SJCRH30 (cell line): ENCODE measurements around the gene MAOA. TPM values are rescaled to one million over a fixed set of nuclear protein-coding genes. Genes with fewer than 3 reads are reported as not detected.
"Not testable (repeated sequence)": the region's sequence is repeated elsewhere in the genome, so short reads cannot be mapped to it uniquely, and the experiment has no call there.

Experiments
- DNase-seq, 2 experiments: peaks; one replicate each; pipeline ENCODE4 v3.0.0-alpha.2; 2015 to 2020
- H3K27ac ChIP-seq: fragments of 250-450 bp; sonication (Bioruptor Pico); 2 replicates; pipeline ENCODE4 v1.5.1; 2020; ENCODE audit warnings: mild to moderate bottlenecking, moderate library complexity
- H3K27me3 ChIP-seq: fragments of 250-450 bp; sonication (Bioruptor Pico); 2 replicates; pipeline ENCODE4 v1.5.1; 2020; ENCODE audit warnings: mild to moderate bottlenecking, moderate library complexity
- H3K36me3 ChIP-seq: fragments of 250-450 bp; sonication (Bioruptor Pico); 2 replicates; pipeline ENCODE4 v1.5.1; 2020; ENCODE audit warnings: mild to moderate bottlenecking, moderate library complexity
- H3K4me1 ChIP-seq: fragments of 250-450 bp; sonication (Bioruptor Pico); 2 replicates; pipeline ENCODE4 v1.5.1; 2020; ENCODE audit warnings: mild to moderate bottlenecking, moderate library complexity
- H3K4me3 ChIP-seq: fragments of 250-450 bp; sonication (Bioruptor Pico); 2 replicates; pipeline ENCODE4 v1.5.1; 2020; ENCODE audit warnings: mild to moderate bottlenecking, moderate library complexity
- H3K9me3 ChIP-seq: fragments of 250-450 bp; sonication (Bioruptor Pico); replicated peaks from 2 replicates; pipeline ENCODE4 v1.5.1; 2020; ENCODE audit warnings: mild to moderate bottlenecking, moderate library complexity
- total RNA-seq: library from RNA; depleted of rRNA; stranded (reverse); fragments of >200 nt; shearing (Covaris generic); gene quantifications from 2 replicates; pipeline ENCODE4 v1.2.3, GENCODE V29; 2014

MAOA gene
- total RNA-seq, 1 experiment from 2014 or later, result 0.47 TPM

DNA sequence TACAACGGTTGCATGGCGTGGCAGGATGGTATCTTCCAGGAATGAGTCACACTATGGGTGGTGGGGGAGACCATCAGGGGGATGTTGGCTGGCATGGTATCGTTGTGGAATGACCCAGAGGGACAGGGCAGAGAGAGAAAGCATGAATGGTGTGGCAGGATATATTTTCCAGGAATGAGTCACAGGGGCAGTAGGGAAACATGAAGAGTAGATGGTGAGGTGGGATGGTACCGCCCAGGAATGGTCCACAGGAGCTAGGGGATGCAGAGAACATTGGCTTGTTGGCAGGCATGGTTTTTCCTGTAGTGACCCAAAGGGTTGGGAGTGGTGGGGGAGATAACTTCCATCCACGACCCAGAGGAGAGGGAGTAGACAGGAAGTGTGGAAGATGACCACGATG, 62.4 kb downstream of the MAOA start:
- no peaks in the 10 kb centered on the region for H3K9me3 ChIP-seq
- no peaks in the 10 kb centered on the region for H3K27me3 ChIP-seq
- no peak for DNase-seq
- H3K4me3 ChIP-seq, result no peak overlapping the region
- H3K27ac ChIP-seq, result no peak overlapping the region
- no peaks in the 10 kb centered on the region for H3K36me3 ChIP-seq
- no peaks in the 10 kb centered on the region for H3K4me1 ChIP-seq

DNA sequence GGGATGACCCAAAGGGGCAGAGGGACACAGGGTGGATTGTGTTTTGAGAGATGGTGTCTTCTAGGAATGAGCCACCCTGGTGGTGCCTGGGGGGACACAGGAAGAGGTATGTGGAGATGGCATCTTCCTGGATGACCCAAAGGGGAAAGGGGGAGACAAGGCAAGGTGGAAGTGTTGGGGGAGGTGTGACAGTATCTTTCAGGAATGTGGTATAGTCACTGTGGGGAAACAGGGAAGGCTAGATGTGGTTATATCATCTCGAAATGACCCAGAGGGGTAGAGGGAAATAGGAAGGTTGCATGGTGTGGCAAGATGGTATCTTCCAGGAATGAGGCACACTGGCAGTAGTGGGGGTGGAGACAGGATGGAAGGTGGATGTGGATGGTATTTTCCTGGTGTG, 62.9 kb downstream of the MAOA start:
- DNase-seq, result no peak
- Histone ChIP-seq H3K4me1 (no peaks in the 10 kb centered on the region), H3K27ac (no peak overlapping the region), H3K27me3 (no peaks in the 10 kb centered on the region), H3K4me3 (no peak overlapping the region), H3K36me3 (no peaks in the 10 kb centered on the region), H3K9me3 (no peaks in the 10 kb centered on the region)

DNA sequence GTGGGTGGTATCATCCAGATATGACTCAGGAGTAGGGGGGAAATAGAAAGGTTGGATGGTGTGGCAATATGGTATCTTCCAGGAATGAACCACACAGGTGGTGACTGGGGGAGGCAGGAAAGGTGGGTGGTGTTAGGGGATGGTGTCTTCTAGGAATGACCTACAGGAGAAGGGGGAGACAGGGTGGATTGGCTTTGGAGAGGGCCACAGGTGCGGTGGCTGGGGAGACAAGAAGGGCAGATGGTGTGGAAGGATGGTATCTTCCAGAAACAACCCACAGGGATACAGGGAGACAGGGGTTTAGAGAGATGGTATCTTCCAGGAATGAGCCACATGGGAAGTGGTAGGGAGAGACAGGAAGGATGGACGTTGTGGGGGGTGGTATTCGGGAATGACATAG, 64.0 kb downstream of the MAOA start:
- H3K4me1 ChIP-seq, result no peaks in the 10 kb centered on the region
- no peaks in the 10 kb centered on the region for H3K36me3 ChIP-seq
- no peaks in the 10 kb centered on the region for H3K9me3 ChIP-seq
- H3K27me3 ChIP-seq, result no peaks in the 10 kb centered on the region
- H3K4me3 ChIP-seq, result no peak overlapping the region
- no peak overlapping the region for H3K27ac ChIP-seq
- no peak for DNase-seq

DNA sequence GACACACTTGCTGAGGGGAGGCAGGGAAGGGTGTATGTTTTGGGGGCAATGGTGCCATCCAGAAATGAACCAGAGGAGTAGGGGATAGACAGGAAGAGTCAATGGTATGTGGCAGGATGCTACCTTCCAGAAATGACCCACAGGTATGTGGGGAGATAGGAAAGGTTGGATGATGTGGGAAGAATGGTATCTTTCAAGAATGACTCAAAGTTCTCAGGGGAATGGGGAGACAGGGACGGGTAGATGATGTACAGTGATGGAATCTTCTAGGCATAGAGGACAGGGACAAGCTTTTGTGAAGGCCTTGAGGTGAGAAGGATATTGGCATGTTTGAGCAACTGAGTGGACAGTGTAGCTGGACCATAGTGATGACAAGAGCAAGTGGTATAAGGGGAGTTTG, 64.9 kb downstream of the MAOA start:
- Histone ChIP-seq H3K4me3 (no peak overlapping the region), H3K27ac (no peak overlapping the region), H3K4me1 (no peaks in the 10 kb centered on the region), H3K36me3 (no peaks in the 10 kb centered on the region), H3K9me3 (no peaks in the 10 kb centered on the region), H3K27me3 (no peaks in the 10 kb centered on the region)
- DNase-seq, result no peak

DNA sequence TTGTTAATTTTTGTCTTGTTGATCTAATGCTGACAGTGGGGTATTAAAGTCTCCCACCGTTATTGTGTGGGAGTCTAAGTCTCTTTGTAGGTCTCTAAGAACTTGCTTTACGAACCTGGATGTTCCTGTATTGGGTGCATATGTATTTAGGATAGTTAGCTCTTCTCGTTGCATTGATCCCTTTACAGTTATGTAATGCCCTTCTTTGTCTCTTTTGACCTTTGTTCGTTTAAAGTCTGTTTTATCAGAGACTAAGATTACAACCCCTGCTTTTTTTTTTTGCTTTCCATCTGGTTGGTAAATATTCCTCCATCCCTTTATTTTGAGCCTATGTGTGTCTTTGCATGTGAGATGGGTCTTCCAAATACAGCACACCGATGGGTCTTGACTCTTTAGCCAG, 69.1 kb downstream of the MAOA start:
- not testable (repeated sequence) for H3K4me1 ChIP-seq, DNase-seq, H3K36me3 ChIP-seq, H3K27ac ChIP-seq, H3K27me3 ChIP-seq, H3K9me3 ChIP-seq, H3K4me3 ChIP-seq

DNA sequence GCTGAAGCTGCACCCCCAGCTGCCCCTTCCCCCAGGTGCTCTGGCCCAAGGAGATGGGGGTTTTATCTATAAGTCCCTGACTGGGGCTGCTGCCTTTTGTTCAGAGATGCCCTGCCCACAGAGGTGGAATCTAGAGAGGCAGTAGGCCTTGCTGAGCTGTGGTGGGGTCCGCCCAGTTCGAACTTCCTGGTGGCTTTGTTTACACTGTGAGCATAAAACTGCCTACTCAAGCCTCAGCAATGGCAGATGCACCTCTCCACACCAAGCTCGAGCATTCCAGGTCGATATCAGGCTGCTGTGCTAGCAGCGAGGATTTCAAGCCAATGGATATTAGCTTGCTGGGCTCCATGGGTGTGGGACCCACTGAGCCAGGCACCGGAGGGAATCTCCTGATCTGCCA, 71.2 kb downstream of the MAOA start:
- H3K27ac ChIP-seq, H3K4me1 ChIP-seq, H3K4me3 ChIP-seq, DNase-seq, H3K36me3 ChIP-seq, H3K9me3 ChIP-seq, H3K27me3 ChIP-seq: not testable (repeated sequence)

DNA sequence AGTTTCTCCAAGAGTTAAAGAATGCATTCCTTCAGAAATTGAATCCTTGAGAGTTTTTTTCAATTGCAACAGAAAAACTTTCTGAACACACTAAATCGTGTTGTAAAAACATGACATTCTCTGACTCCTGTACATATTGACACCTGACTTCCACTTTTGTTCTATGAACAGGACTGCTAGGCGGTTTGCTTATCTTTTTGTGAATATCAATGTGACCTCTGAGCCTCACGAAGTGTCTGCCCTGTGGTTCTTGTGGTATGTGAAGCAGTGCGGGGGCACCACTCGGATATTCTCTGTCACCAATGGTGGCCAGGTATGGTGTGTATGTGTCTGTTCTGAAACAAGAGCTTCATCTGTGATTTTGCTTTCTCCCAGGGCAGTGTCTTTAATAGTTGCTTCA, 71.9 kb downstream of the MAOA start:
- Histone ChIP-seq H3K4me3 (no peak overlapping the region), H3K27ac (no peak overlapping the region), H3K36me3 (no peaks in the 10 kb centered on the region), H3K4me1 (no peaks in the 10 kb centered on the region), H3K9me3 (no peaks in the 10 kb centered on the region), H3K27me3 (no peaks in the 10 kb centered on the region)
- DNase-seq, result no peak

DNA sequence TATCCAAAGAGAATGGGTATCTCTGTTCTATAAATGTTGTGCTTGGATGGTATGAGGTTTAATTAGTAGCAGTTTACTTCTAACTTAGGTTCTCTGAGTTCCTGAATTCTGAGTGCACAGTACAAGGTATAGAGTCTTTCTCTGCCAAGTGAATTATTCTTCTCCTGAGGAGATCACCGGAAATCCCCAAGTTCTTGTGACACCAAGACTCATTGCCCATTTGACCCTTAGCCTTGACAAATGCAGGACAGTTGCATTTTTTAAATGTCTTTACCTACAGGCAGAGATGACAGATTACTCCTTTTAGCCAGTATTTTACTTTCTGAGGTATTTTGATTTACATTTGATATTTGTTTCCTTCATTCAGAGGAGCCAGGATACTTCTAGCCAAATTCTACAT, 72.9 kb downstream of the MAOA start:
- no peaks in the 10 kb centered on the region for H3K9me3 ChIP-seq
- H3K36me3 ChIP-seq, result no peaks in the 10 kb centered on the region
- H3K27me3 ChIP-seq, result no peaks in the 10 kb centered on the region
- no peak overlapping the region for H3K27ac ChIP-seq
- no peak overlapping the region for H3K4me3 ChIP-seq
- no peaks in the 10 kb centered on the region for H3K4me1 ChIP-seq
- DNase-seq, result no peak

DNA sequence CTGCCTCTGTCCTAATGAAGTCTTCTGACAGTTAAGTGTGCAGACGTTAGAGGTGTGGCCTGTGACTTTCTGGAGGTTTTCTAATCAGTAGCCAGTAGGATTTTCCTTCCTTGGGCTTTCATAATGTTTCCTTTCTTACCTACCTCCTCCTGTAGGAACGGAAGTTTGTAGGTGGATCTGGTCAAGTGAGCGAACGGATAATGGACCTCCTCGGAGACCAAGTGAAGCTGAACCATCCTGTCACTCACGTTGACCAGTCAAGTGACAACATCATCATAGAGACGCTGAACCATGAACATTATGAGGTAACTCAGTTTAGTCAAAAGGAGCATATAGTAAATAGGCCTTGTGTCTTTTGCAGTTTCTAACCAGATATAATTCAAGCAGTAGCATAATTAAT, 75.0 kb downstream of the MAOA start:
- DNase-seq, result no peak
- H3K36me3 ChIP-seq, result no peaks in the 10 kb centered on the region
- H3K9me3 ChIP-seq, result no peaks in the 10 kb centered on the region
- no peak overlapping the region for H3K4me3 ChIP-seq
- H3K4me1 ChIP-seq, result no peaks in the 10 kb centered on the region
- H3K27ac ChIP-seq, result no peak overlapping the region
- H3K27me3 ChIP-seq, result no peaks in the 10 kb centered on the region

DNA sequence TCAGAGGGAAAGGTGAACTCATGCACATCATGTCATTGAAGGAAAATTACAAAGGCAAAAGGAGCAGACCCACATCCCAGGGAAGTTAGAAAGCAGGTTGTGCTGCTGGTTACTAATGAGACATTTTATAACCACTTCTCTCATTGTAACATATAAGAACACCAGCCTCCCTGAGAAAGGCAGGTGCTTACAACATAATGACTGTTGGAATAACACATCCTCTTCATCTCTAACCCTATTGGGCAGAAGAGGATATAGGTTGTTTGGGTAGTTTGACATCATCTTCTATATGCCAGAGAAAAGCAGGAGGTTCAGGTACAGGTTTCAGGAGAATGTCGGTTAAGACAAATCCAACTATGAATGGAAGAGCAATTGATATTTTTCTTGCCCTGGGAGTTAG, 77.6 kb downstream of the MAOA start:
- H3K27ac ChIP-seq, result no peak overlapping the region
- no peaks in the 10 kb centered on the region for H3K9me3 ChIP-seq
- DNase-seq, result no peak
- H3K4me1 ChIP-seq, result no peaks in the 10 kb centered on the region
- no peaks in the 10 kb centered on the region for H3K36me3 ChIP-seq
- H3K27me3 ChIP-seq, result no peaks in the 10 kb centered on the region
- no peak overlapping the region for H3K4me3 ChIP-seq

DNA sequence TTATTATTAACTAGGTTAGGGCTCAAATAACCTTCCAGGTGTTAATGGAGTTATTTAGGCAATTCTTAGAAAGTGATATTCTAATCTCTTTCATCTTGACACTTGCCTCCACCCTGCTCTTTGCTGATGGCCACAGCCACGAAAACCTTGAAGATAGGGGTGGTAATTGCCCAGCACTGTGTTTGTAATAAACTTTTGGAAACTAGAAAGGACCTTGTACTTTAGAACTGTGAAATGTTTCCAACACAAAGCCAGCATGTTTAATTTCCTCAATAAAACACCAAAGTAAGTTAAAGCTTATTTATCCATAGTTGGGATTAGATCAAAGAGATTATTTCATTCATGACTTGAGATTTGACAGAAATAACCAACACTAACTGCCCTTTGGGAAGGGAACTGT, 78.3 kb downstream of the MAOA start:
- H3K27me3 ChIP-seq, result no peaks in the 10 kb centered on the region
- no peaks in the 10 kb centered on the region for H3K36me3 ChIP-seq
- DNase-seq, result no peak
- H3K4me3 ChIP-seq, result no peak overlapping the region
- no peaks in the 10 kb centered on the region for H3K9me3 ChIP-seq
- no peak overlapping the region for H3K27ac ChIP-seq
- H3K4me1 ChIP-seq, result no peaks in the 10 kb centered on the region

DNA sequence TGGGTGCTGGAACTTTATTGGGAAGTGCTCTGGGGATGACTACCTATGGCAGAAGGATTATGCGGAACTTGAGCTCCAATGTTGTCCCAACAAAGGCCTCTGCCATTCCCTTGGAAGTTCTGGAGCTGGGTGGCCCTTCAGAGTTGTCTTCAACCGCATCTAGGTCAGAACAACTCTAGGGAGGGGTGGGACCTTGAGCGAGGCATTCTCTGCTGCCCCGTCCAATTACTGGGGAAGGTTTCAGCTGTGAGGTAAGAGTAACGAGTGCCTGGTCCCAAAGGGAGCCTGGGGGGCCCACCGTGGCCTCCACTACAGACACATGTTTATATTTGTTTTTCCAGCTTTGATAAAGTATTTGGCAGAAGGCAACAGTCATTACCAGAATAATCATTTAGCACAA, 79.4 kb downstream of the MAOA start:
- H3K36me3 ChIP-seq, result no peaks in the 10 kb centered on the region
- no peaks in the 10 kb centered on the region for H3K4me1 ChIP-seq
- no peaks in the 10 kb centered on the region for H3K27me3 ChIP-seq
- H3K27ac ChIP-seq, result no peak overlapping the region
- H3K9me3 ChIP-seq, result no peaks in the 10 kb centered on the region
- DNase-seq, result no peak
- no peak overlapping the region for H3K4me3 ChIP-seq

DNA sequence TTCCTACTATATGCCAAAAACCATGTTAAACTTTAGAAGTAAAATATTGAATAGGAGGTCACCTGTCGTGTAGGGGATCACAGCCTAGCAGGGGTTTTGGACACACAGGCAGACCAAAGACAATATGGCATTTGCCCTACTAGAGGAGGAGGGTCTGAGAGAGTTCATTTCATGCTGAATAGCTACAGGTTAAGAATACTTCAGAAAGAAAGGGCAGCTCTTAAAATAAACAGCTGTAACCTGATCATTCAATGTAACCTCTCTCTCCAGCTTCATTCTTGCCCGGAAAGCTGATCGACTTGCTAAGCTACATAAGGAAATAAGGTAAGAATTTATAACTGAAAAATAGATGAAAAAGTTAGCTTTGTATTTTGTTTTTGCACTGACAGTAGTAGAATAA, 79.9 kb downstream of the MAOA start:
- Histone ChIP-seq H3K27ac (no peak overlapping the region), H3K36me3 (no peaks in the 10 kb centered on the region), H3K4me1 (no peaks in the 10 kb centered on the region), H3K4me3 (no peak overlapping the region), H3K9me3 (no peaks in the 10 kb centered on the region), H3K27me3 (no peaks in the 10 kb centered on the region)
- peak in 1 of 2 experiments; percentile 3 for DNase-seq

DNA sequence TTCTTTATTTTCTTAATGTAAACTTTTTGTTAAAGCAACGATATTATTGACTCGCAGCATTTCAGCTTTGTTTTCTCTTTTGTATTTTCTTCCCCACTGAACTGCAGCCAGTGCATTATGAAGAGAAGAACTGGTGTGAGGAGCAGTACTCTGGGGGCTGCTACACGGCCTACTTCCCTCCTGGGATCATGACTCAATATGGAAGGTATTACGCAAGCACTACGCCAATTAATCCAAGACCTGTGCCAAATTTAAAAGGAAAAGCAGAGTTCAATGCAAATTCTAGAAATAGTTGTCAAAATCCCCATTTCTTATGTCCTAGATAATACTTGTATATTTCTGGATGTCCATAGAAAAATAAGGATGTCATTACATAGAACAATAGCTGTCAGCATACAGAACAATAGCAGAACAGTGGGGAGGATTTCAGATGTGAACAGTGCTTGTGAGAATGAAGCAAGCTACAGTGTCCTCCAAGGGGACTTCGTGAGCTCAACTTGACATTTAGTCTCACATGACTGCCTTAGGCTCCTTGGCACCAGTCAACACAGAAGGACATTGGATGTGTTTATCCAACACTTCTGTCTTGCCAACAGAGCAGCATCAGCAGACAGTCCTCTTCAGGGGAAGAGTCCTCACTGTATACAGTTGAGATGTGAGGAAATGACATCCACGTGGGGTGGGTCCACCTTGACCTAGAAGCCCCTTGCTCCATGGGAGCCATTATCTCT, 85.9 kb downstream of the MAOA start:
- Histone ChIP-seq H3K27me3 (no peaks in the 10 kb centered on the region), H3K36me3 (no peaks in the 10 kb centered on the region), H3K9me3 (no peaks in the 10 kb centered on the region), H3K27ac (no peak overlapping the region), H3K4me1 (no peaks in the 10 kb centered on the region), H3K4me3 (no peak overlapping the region)
- no peak for DNase-seq

DNA sequence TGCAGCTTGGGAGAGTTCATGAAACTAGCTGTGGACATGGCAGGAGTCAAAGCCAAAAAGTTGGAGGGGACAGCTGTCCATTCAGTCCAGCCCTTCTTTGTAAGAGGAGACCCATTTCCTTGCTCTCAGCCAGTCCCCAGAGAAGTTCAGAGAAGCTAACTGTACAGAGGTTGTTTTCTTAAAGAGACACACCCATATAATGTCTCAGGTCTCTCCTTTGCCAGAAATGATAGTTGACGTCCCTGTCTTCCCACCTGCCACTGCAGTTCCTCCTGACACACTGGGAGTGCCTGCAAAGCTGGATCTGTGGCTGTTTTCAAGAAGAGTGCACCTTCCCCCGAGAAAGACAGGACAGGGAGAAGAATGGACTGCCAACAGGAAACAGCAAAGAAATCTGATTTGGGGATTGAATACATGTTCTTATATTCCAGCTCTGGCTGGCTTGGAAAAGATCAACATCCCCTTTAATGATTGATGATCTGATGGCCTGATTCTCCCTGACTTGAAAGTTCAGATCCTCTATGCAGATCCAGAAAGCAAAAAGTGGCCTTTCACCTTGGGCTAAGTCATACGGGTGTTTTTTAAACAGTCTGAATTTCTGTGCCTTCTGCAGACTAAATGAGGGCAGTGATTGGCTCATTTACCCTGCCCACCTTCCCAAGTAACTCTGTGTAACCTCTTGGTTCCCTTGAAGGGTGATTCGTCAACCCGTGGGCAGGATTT, 87.2 kb downstream of the MAOA start:
- Histone ChIP-seq H3K27me3 (no peaks in the 10 kb centered on the region), H3K36me3 (no peaks in the 10 kb centered on the region), H3K4me3 (no peak overlapping the region), H3K27ac (no peak overlapping the region), H3K4me1 (no peaks in the 10 kb centered on the region), H3K9me3 (no peaks in the 10 kb centered on the region)
- DNase-seq, result no peak

DNA sequence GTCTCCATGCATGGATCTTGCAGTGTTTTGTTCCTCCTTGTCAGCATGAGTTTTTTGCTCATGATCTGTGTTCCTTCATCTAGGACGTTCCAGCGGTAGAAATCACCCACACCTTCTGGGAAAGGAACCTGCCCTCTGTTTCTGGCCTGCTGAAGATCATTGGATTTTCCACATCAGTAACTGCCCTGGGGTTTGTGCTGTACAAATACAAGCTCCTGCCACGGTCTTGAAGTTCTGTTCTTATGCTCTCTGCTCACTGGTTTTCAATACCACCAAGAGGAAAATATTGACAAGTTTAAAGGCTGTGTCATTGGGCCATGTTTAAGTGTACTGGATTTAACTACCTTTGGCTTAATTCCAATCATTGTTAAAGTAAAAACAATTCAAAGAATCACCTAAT, 88.2 kb downstream of the MAOA start:
- Histone ChIP-seq H3K27me3 (no peaks in the 10 kb centered on the region), H3K27ac (no peak overlapping the region), H3K4me3 (no peak overlapping the region), H3K9me3 (no peaks in the 10 kb centered on the region), H3K36me3 (no peaks in the 10 kb centered on the region), H3K4me1 (no peaks in the 10 kb centered on the region)
- DNase-seq, result no peak
